ENCODE data around the gene GRWD1.

- TF ChIP-seq REST (IDR thresholded peaks at IDR 0.05; ENCODE audit: low read depth) (no peak), EZH2phosphoT487 (IDR thresholded peaks at IDR 0.05; ENCODE audit: borderline replicate concordance) (no peak), POLR2A (IDR thresholded peaks at IDR 0.05; ENCODE audit: borderline replicate concordance, extremely low read depth, insufficient read depth, insufficient read length) (no peak), EGR1 (IDR thresholded peaks at IDR 0.05; ENCODE audit: low read depth) (no peak), TCF7L2 (IDR thresholded peaks at IDR 0.05; ENCODE audit: borderline replicate concordance, extremely low read depth, insufficient read depth, insufficient read length) (no peak)
These were observed 30.0 kb upstream of the GRWD1 start for GRCh38 chr19:48415806-48416221.
